AML-193 (cell line): Measurements from ENCODE around the gene C5orf47.

Experiments
- DNase-seq, 2 experiments: peaks; one replicate each; lab custom pipeline; 2025; lab: John Stamatoyannopoulos, UW

The C5orf47 gene

DNA sequence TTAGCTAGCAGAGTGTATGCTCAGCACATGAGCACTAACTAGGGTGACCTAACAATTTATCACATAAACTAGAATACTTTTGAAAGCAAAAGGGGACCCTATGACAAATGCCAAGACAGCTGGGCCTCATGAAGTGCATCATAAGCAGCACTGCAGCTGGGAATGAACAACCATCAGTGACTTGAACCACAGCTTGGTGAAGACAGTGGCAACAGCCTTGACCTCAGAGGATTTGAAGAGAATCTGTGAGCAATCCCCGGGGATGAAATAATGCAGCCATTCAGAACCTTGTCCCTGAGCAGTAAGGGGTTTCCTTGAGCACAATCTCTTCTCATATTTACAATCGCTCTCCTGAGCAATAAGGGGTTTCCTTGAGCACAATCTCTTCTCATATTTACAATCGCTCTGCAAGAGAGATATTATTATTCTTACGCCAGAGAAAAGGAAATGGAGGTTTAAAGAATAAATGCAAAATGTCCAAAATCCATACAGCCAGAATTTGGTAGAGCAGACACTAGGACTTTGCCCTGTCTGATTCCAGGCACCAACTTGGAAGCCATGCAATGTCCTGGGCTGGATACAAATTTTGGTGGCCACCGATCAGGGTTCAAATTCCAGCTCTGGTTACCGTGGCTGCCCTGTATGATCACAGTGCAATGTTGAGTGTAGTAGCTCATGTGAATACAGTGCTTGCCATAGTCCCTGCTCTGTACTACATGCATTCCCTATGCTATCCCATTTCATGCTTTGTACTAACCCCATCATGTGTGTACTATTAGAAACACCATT is 55.7 kb downstream of the C5orf47 start:
- no peak for DNase-seq

DNA sequence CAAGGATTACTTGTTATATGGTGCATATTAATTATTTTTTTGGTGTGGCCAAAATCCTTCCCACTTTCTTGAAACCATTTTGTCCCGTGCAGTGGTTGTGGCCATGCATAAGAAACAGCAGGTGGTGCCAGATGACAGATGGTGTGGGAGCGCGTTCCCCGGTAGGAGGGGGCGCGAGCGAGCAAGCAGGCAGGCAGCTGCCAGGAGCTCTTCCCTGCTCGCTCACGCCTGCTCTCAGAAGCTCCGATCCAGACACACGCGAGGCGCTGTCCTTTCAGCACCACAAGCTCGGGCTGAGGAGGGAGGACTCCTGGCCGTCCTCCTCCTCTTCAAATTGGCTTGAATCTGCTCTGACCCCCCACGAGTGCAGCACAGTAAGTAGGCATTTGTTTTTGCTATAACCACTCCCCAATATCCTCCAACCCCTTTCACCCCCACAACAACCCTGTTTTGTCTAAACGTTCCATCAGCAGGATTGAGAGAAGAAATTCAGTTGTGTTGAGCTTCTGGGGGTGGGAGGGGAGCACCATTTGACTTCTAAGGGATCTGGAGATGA is 56.6 kb downstream of the C5orf47 start, which contains the start of gene NSG2:
NSG2 (plus strand) TSS at position 237 of the 556 bp plus-strand sequence. CDS start 1,050 bp downstream, outside the sequence.
- DNase-seq: peak; percentile 4 to 24

DNA sequence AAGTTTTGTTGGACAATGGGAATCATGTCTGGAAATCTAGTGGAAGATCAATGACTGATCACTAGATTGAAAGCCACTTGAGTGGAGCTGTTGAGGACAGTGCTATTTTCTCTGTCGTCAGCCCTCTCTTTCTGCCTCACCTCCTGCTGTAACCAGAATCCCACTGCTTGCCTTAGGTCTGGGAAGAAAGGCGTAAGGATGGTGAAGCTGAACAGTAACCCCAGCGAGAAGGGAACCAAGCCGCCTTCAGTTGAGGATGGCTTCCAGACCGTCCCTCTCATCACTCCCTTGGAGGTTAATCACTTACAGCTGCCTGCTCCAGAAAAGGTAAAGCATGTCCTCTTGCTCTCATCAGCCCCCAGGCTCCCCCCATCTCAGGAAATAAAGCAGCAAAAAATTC is 57.6 kb downstream of the C5orf47 start:
- DNase-seq: no peak

DNA sequence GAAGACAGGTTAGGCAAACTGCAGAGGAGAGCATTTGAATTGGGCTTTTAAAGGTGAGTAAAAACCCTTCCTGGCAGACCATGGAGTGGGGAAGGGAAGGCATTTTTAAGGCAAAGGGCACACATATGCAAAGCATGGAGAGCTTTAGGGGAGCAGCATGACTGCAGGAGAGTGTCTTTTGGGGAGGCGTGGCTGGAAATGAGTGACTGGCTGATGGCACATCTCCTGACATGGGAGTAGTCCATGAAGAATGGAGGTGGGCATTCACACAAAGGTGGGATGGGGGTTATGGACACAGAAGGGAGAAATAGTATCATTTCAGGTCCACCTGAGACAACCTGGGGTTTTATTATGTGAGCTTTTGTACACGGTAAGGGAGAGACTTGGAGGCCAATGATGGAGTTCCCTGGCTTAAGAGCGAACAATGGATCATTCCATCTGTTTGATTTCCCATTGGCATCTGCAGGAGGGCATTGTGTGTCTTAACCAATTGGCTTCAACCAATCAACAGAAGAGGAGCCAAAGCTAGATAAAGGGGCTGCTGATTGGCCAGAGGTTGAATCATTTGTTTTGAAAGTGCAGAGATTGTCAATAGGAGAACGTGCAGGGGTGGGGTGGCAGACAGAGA is 58.6 kb downstream of the C5orf47 start:
- no peak for DNase-seq

DNA sequence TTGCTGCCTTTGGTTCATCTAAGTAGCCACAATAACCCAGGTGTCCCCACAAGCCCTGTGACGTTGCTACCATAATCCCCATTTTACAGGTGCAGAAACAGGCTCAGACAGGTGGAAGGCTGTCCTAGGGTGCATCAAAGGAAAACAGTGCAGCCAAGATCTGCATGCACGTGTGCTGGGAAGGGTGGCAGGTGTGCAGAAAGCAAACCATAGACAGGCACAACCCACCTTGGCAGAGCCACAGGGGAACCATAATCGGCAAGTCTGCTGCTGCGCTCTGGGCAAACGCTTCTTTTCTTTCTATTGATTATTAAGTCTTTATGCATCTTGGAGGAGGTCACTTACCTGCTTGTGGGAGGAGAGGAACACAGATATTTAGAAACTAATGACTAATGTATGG is 63.7 kb downstream of the C5orf47 start:
- DNase-seq: no peak

DNA sequence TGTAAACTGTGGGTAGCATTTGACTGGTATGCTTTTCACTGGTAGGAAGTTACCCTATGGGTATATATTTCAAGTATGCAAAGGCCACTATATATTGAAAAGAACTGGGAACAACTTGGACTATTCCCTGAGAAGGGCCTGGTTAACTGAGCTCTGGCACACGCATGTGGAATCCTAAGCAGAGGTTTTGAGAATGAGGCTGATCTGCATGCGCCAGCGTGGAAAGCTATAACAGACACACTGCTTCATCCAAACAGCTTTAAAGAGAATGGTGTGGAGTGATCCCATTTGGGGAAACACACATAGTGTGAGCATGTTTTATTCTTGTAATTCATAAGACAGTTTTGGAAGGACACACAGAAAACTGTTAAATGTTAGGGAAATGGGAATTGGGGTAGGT is 64.9 kb downstream of the C5orf47 start:
- DNase-seq: no peak
